Astrocyte (in vitro differentiated cells and primary cell): ENCODE measurements around the gene ACAA2. TPM values are rescaled to one million over a fixed set of nuclear protein-coding genes. Genes with fewer than 3 reads are reported as not detected.
A peak's percentile ranks its signal among the peaks of the same experiment; 100 is the strongest.

Experiments used
- DNase-seq: peaks from one replicate; pipeline ENCODE4 v3.0.0-alpha.2; 2010; ENCODE audit warnings: low read depth
- FAIRE-seq: peaks from 2 replicates; lab custom pipeline; 2011; peaks lifted over from hg19 to GRCh38; lab: Jason Lieb, UNC
- H2AFZ ChIP-seq: 2 replicates; pipeline ENCODE4 v1.6.0; 2012; ENCODE audit warnings: low read depth, low read length, inconsistent platforms
- H3K27ac ChIP-seq: 2 replicates; pipeline ENCODE4 v1.5.1; 2011; ENCODE audit warnings: low read depth, low read length, inconsistent platforms
- H3K27me3 ChIP-seq: 2 replicates; pipeline ENCODE4 v1.6.0; 2011; ENCODE audit warnings: low read length, inconsistent platforms; ENCODE audit not compliant: insufficient read depth
- H3K36me3 ChIP-seq: 2 replicates; pipeline ENCODE4 v1.5.1; 2011; ENCODE audit warnings: low read length, inconsistent platforms; ENCODE audit not compliant: insufficient read depth
- H3K4me1 ChIP-seq: 2 replicates; pipeline ENCODE4 v1.5.1; 2011; ENCODE audit warnings: low read length, inconsistent platforms; ENCODE audit not compliant: insufficient read depth
- H3K4me2 ChIP-seq: 2 replicates; pipeline ENCODE4 v1.6.0; 2012; ENCODE audit warnings: low read length, inconsistent platforms
- H3K4me3 ChIP-seq: 2 replicates; pipeline ENCODE4 v1.5.1; 2011; ENCODE audit warnings: low read depth, mild to moderate bottlenecking, low read length, inconsistent platforms; ENCODE audit not compliant: insufficient read depth
- H3K79me2 ChIP-seq: 2 replicates; pipeline ENCODE4 v1.6.0; 2012; ENCODE audit warnings: mild to moderate bottlenecking, low read length, inconsistent platforms; ENCODE audit not compliant: insufficient read depth
- H3K9ac ChIP-seq: 2 replicates; pipeline ENCODE4 v1.6.0; 2012; ENCODE audit warnings: mild to moderate bottlenecking, low read length, inconsistent platforms
- H3K9me3 ChIP-seq: 2 replicates; pipeline ENCODE4 v1.5.1; 2012; ENCODE audit warnings: low read depth, mild to moderate bottlenecking, low read length, inconsistent platforms; ENCODE audit not compliant: insufficient read depth
- H4K20me1 ChIP-seq: 2 replicates; pipeline ENCODE4 v1.6.0; 2012; ENCODE audit warnings: low read length, inconsistent platforms; ENCODE audit not compliant: insufficient read depth
- H3K27ac Mint-ChIP-seq: one replicate; pipeline ENCODE4 v1.8.0; 2021; ENCODE audit warnings: mild to moderate bottlenecking, mixed read lengths; ENCODE audit not compliant: unreplicated experiment
- H3K27me3 Mint-ChIP-seq: one replicate; pipeline ENCODE4 v1.8.0; 2021; ENCODE audit warnings: low read depth, mixed read lengths; ENCODE audit not compliant: unreplicated experiment
- H3K36me3 Mint-ChIP-seq: one replicate; pipeline ENCODE4 v1.8.0; 2021; ENCODE audit warnings: low read depth, mixed read lengths; ENCODE audit not compliant: unreplicated experiment
- H3K4me1 Mint-ChIP-seq: one replicate; pipeline ENCODE4 v1.8.0; 2021; ENCODE audit warnings: low read depth, mixed read lengths; ENCODE audit not compliant: unreplicated experiment
- H3K4me3 Mint-ChIP-seq: one replicate; pipeline ENCODE4 v1.8.0; 2021; ENCODE audit warnings: mild to moderate bottlenecking, moderate library complexity, mixed read lengths; ENCODE audit not compliant: unreplicated experiment
- H3K9me3 Mint-ChIP-seq: one replicate; pipeline ENCODE4 v1.8.0; 2021; ENCODE audit warnings: mild to moderate bottlenecking, mixed read lengths; ENCODE audit not compliant: unreplicated experiment
- CTCF ChIP-seq: IDR thresholded peaks from 2 replicates; pipeline ENCODE4 v1.5.1; 2011; ENCODE audit warnings: low read depth, mild to moderate bottlenecking, inconsistent platforms, low read length, moderate library complexity; ENCODE audit not compliant: insufficient read depth
- EZH2 ChIP-seq: IDR thresholded peaks from 2 replicates; pipeline ENCODE4 v1.6.1; 2012; ENCODE audit warnings: mild to moderate bottlenecking, low read length, inconsistent platforms; ENCODE audit not compliant: insufficient read depth
- total RNA-seq: library from RNA; stranded (reverse); gene quantifications from 2 replicates; pipeline ENCODE4 v1.2.1, GENCODE V29; 2021

ACAA2 gene
- total RNA-seq, 1 donor from 2014 or later: 66.4 TPM

GRCh38 chr18:49749563-49749962, 63.8 kb downstream of the ACAA2 start:
- Histone ChIP-seq H3K4me3 (no peak overlapping the region), H3K36me3 (no peaks in the 10 kb centered on the region), H3K4me2 (no peak overlapping the region), H4K20me1 (no peaks in the 10 kb centered on the region), H3K4me1 (no peaks in the 10 kb centered on the region), H3K27ac (no peak overlapping the region), H3K9me3 (no peaks in the 10 kb centered on the region), H2AFZ (no peak overlapping the region), H3K79me2 (no peaks in the 10 kb centered on the region), H3K27me3 (peaks cover 12% of the 10 kb centered on the region), H3K9ac (no peak overlapping the region)
- FAIRE-seq (no peak), DNase-seq (no peak)
- peaks cover 2% of the 10 kb centered on the region for H3K36me3 Mint-ChIP-seq
- TF ChIP-seq CTCF: no peak
- TF ChIP-seq EZH2: no peak
- no peak overlapping the region for H3K27ac Mint-ChIP-seq
- peaks cover 3% of the 10 kb centered on the region for H3K9me3 Mint-ChIP-seq
- peaks cover 22% of the 10 kb centered on the region for H3K27me3 Mint-ChIP-seq
- H3K4me1 Mint-ChIP-seq: peaks cover 7% of the 10 kb centered on the region
- no peak overlapping the region for H3K4me3 Mint-ChIP-seq

- Mint-ChIP-seq H3K36me3 (peaks cover 2% of the 10 kb centered on the region), H3K4me1 (peaks cover 15% of the 10 kb centered on the region), H3K9me3 (peaks cover 3% of the 10 kb centered on the region), H3K4me3 (no peak overlapping the region), H3K27ac (no peak overlapping the region), H3K27me3 (peaks cover 19% of the 10 kb centered on the region)
- Histone ChIP-seq H3K4me1 (no peaks in the 10 kb centered on the region), H3K79me2 (no peaks in the 10 kb centered on the region), H2AFZ (no peak overlapping the region), H3K36me3 (no peaks in the 10 kb centered on the region), H3K27ac (no peak overlapping the region), H3K4me3 (no peak overlapping the region), H3K9me3 (no peaks in the 10 kb centered on the region), H3K27me3 (peaks cover 19% of the 10 kb centered on the region), H3K9ac (no peak overlapping the region), H4K20me1 (no peaks in the 10 kb centered on the region), H3K4me2 (no peak overlapping the region)
- peak; percentile 39 for FAIRE-seq
- peak; percentile 29 for DNase-seq
- no peak for TF ChIP-seq CTCF
- no peak for TF ChIP-seq EZH2
These were observed 65.5 kb downstream of the ACAA2 start for GRCh38 chr18:49747876-49748275.

- peaks cover 3% of the 10 kb centered on the region for H3K9me3 Mint-ChIP-seq
- H3K4me3 ChIP-seq: no peak overlapping the region
- TF ChIP-seq CTCF (no peak), EZH2 (no peak)
- H3K79me2 ChIP-seq: no peaks in the 10 kb centered on the region
- no peak overlapping the region for H3K4me3 Mint-ChIP-seq
- H3K36me3 Mint-ChIP-seq: no peaks in the 10 kb centered on the region
- H3K27ac Mint-ChIP-seq: no peak overlapping the region
- FAIRE-seq: no peak
- H3K9me3 ChIP-seq: no peaks in the 10 kb centered on the region
- no peak for DNase-seq
- H3K36me3 ChIP-seq: no peaks in the 10 kb centered on the region
- no peak overlapping the region for H3K4me2 ChIP-seq
- no peak overlapping the region for H2AFZ ChIP-seq
- H3K27me3 ChIP-seq: peaks cover 8% of the 10 kb centered on the region
- H3K4me1 ChIP-seq: no peaks in the 10 kb centered on the region
- H3K9ac ChIP-seq: no peak overlapping the region
- peaks cover 15% of the 10 kb centered on the region for H3K4me1 Mint-ChIP-seq
- no peaks in the 10 kb centered on the region for H4K20me1 ChIP-seq
- H3K27ac ChIP-seq: no peak overlapping the region
- peaks cover 2% of the 10 kb centered on the region for H3K27me3 Mint-ChIP-seq
These were observed 68.0 kb downstream of the ACAA2 start for GRCh38 chr18:49745045-49746014.
